ENCODE results near the gene DPP6.
"Not testable (repeated sequence)": the region's sequence is repeated elsewhere in the genome, so short reads cannot be mapped to it uniquely, and the experiment has no call there.

DNA sequence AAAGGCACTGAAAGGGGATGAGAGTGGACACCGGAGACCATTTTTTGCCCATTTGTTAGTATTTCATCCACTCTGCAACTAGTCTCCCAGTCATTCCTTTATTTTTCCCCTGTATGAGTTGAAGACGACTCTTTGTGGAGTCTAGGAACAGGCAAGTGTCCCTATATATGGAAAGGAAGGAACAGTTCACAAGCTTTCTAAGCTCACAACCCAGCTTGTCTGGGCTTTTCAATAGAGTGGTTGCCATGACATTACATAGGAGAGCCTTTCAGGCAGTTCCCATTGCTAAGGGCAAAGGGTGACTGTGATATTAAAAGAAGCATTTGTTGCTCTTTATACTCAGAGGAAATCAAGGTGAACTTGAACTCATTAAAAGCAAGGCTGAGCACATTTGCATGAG lies 33.8 kb upstream of the DPP6 start:
- TF ChIP-seq, protein P1, sequence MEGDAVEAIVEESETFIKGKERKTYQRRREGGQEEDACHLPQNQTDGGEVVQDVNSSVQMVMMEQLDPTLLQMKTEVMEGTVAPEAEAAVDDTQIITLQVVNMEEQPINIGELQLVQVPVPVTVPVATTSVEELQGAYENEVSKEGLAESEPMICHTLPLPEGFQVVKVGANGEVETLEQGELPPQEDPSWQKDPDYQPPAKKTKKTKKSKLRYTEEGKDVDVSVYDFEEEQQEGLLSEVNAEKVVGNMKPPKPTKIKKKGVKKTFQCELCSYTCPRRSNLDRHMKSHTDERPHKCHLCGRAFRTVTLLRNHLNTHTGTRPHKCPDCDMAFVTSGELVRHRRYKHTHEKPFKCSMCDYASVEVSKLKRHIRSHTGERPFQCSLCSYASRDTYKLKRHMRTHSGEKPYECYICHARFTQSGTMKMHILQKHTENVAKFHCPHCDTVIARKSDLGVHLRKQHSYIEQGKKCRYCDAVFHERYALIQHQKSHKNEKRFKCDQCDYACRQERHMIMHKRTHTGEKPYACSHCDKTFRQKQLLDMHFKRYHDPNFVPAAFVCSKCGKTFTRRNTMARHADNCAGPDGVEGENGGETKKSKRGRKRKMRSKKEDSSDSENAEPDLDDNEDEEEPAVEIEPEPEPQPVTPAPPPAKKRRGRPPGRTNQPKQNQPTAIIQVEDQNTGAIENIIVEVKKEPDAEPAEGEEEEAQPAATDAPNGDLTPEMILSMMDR (conservative IDR thresholded peaks at IDR 0.05; ENCODE audit: low read length): not testable (repeated sequence)
- TF ChIP-seq EZH2phosphoT487 (IDR thresholded peaks at IDR 0.05; ENCODE audit: borderline replicate concordance): not testable (repeated sequence)

Measured in Loucy (cell line).